ENCODE results near the gene CDHR3.

- TF ChIP-seq POLR2A (IDR thresholded peaks at IDR 0.05), result no peak
- TF ChIP-seq, protein P1, sequence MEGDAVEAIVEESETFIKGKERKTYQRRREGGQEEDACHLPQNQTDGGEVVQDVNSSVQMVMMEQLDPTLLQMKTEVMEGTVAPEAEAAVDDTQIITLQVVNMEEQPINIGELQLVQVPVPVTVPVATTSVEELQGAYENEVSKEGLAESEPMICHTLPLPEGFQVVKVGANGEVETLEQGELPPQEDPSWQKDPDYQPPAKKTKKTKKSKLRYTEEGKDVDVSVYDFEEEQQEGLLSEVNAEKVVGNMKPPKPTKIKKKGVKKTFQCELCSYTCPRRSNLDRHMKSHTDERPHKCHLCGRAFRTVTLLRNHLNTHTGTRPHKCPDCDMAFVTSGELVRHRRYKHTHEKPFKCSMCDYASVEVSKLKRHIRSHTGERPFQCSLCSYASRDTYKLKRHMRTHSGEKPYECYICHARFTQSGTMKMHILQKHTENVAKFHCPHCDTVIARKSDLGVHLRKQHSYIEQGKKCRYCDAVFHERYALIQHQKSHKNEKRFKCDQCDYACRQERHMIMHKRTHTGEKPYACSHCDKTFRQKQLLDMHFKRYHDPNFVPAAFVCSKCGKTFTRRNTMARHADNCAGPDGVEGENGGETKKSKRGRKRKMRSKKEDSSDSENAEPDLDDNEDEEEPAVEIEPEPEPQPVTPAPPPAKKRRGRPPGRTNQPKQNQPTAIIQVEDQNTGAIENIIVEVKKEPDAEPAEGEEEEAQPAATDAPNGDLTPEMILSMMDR (IDR thresholded peaks at IDR 0.05), result no peak
Observed at GRCh38 chr7:106068986-106069385, 105.9 kb downstream of the CDHR3 start.
